ENCODE measurements around the gene CTNNAL1. TPM values are rescaled to one million over a fixed set of nuclear protein-coding genes. Genes with fewer than 3 reads are reported as not detected.

Gene CTNNAL1
- 51.7 to 58.9 TPM (median 54.6 TPM) in 5 replicates for total RNA-seq (2022; extraction: Qiagen RNA extraction; ENCODE audit: low read depth)

GRCh38 chr9:109012876-109013678, at the start of gene CTNNAL1:
TSS of gene CTNNAL1 (minus strand) at chr9:109013499. CDS start at chr9:109013442, 57 bp downstream.

GRCh38 chr9:108934323-108934893, 78.9 kb downstream of the CTNNAL1 start, which contains the start of gene ABITRAM:
TSS of gene ABITRAM (plus strand) at chr9:108934400. CDS start at chr9:108934487, 87 bp downstream.

GRCh38 chr9:108933718-108934322, 79.5 kb downstream of the CTNNAL1 start, which contains the start of gene ELP1:
TSS of gene ELP1 (minus strand) at chr9:108934124. CDS start at chr9:108931146, 2,978 bp downstream.

Other genes with a start within 250 kb of the CTNNAL1 start
- gene ACTL7B, start 157.5 kb downstream of the CTNNAL1 start, total RNA-seq (2022; extraction: Qiagen RNA extraction; ENCODE audit: low read depth), result not detected in 5 replicates
- not detected in 5 replicates for gene ACTL7A, start 151.2 kb downstream of the CTNNAL1 start, total RNA-seq (2022; extraction: Qiagen RNA extraction; ENCODE audit: low read depth)
- gene ELP1, start 79.4 kb downstream of the CTNNAL1 start, total RNA-seq (2022; extraction: Qiagen RNA extraction; ENCODE audit: low read depth), result 20.1 to 21.9 TPM (median 20.7 TPM) in 5 replicates
- gene ABITRAM, start 79.1 kb downstream of the CTNNAL1 start, total RNA-seq (2022; extraction: Qiagen RNA extraction; ENCODE audit: low read depth), result 19.8 to 25.2 TPM (median 20.9 TPM) in 5 replicates
- gene TMEM245, start 106.4 kb upstream of the CTNNAL1 start, total RNA-seq (2022; extraction: Qiagen RNA extraction; ENCODE audit: low read depth), result 37.2 to 49.5 TPM (median 45.7 TPM) in 5 replicates
- 0.22 to 0.39 TPM (median 0.25 TPM) in 5 replicates for gene FRRS1L, start 153.8 kb upstream of the CTNNAL1 start, total RNA-seq (2022; extraction: Qiagen RNA extraction; ENCODE audit: low read depth)